GM21825 (cell line): Measurements from ENCODE around the gene DNM3.

ENCODE experiments used
- ATAC-seq: cut with Tn5 transposase; IDR thresholded peaks from one replicate; pipeline ENCODE4 v1.9.1; 2021; ENCODE audit warnings: mild to moderate bottlenecking, moderate library complexity; ENCODE audit not compliant: unreplicated experiment

The DNM3 gene

GRCh38 chr1:172089768-172090510 is 248.6 kb downstream of the DNM3 start:
- ATAC-seq = no peak

DNA sequence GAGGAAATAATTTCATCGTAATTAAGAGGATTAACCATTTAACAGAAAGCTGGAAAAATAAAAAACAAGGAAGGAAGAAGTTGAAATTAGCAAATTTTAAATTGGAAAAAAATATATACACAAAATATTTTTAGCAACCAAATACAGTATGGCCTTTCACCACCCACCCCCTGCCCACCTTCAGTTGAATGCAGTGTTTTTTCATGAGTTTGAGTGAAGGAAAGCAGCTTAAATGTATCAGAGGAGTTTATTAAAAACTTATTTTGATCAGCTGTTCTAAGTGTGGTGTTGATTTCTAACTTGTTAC is 249.2 kb downstream of the DNM3 start:
- no peak for ATAC-seq

- no peak for ATAC-seq
Observed at GRCh38 chr1:172095846-172096245, 254.5 kb downstream of the DNM3 start.

- ATAC-seq = no peak
Observed at GRCh38 chr1:172105230-172105629, 263.9 kb downstream of the DNM3 start.

DNA sequence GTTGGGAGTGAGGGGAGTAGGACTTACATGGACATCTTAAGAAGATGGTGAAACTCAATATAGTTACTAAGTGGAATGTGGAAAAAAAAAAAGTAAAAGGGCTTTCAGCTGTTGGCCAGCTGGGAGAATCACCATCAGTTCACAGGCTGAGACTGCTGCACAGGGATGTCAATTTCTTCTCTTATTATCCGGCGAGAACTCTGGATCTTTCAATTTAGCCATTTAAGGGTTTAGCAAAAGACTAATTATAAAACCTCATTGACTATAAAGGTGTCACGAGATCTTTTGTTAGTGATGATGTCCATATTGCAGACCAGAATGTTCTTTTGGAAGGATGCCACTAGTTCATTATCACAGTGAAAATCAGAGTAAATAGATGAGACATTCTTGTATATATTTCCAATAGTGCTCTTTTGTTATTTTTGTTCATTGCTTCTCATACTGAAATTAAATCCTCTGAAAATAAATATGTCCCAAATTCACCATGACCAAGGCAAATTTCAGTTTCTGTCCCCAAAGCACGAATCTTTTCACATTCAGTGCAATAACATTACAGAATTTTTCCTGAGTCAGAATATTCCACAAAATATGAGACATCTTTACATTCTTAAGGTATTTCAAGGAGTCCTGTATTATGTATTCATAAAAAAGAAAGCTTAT is 266.1 kb downstream of the DNM3 start:
- no peak for ATAC-seq

GRCh38 chr1:172108161-172108893 is 267.0 kb downstream of the DNM3 start:
- ATAC-seq = no peak

DNA sequence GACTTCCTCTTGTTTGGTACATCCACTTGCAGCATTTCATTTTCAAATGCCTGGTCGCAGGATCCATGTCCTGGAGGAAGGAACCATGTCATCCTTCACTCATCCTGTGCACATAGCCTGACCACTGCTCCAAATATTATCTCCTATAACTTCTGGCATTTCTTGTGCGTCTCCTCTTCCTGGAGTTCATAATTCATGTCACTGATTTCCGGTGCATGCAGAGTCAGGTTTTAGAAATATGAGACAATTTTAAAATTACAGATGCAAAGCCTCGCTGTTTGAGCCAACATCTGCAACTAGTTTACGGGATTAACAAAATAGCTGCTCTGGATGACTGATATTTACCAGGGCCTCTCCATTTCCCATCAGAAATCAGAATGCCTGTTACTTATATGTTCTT is 268.1 kb downstream of the DNM3 start:
- no peak for ATAC-seq

DNA sequence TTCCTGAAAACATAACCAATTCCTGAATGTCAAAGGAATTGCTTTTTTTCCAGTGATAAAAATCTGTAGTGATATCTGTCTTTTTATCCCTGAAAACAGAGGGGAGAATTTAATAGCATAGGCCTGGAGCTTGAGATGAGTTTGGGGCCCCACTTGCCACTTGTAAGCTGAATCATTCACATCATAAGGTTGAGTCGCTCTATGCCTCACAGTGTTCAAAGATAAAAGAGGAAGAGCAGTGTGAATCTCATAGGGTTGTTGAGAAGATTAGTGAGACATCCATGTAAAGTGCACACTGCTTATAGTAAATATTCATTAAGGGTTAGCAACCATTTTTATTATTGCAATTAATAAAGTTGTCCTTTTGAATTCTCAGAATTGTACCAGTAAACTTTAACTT is 271.3 kb downstream of the DNM3 start:
- ATAC-seq = no peak

DNA sequence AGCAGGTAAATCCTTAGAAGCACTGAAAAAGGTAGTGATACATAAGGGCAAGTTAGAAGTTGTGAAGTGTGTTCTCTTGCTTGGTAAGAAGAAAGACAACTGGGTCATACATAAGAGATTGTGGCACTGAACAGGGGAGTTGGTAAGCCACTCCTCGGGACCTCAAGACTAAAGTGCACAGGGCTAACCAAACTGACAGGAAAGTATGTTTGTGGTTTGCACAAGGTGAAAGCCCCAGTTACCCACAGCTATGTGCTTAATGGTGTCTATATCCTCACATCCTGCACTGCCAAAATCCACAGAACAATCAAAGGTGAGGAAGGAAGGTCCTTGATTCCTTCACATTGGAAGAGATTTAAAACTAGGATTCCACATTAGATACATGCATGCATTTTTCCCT is 276.5 kb downstream of the DNM3 start:
- ATAC-seq = peak; percentile 86

- ATAC-seq = no peak
Observed at GRCh38 chr1:172118618-172119017, 277.3 kb downstream of the DNM3 start.

- ATAC-seq = no peak
Observed at GRCh38 chr1:172119184-172119583, 277.9 kb downstream of the DNM3 start.

GRCh38 chr1:172120381-172120780 is 279.1 kb downstream of the DNM3 start:
- ATAC-seq = no peak

GRCh38 chr1:172121081-172121717 is 279.9 kb downstream of the DNM3 start:
- no peak for ATAC-seq

DNA sequence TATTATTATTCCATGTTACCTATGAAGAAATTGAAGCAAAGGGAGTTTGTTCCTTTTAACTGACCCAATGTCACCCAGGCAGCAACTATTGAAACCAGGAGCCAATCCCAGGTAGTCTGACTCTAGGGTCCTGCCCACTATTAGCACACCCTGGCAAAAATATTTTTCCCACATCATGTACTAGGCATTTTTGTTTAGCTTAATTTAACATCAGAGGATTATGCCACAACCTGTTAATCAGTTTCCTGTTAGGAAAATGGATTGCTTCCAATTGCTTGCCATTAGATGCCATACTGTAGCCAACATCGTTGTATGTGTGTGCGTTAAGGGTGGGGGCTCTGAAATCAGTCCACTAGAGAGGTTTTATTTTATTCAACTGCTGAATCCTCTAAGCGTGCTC is 281.1 kb downstream of the DNM3 start:
- no peak for ATAC-seq

GRCh38 chr1:172125250-172125649 is 284.0 kb downstream of the DNM3 start:
- no peak for ATAC-seq

DNA sequence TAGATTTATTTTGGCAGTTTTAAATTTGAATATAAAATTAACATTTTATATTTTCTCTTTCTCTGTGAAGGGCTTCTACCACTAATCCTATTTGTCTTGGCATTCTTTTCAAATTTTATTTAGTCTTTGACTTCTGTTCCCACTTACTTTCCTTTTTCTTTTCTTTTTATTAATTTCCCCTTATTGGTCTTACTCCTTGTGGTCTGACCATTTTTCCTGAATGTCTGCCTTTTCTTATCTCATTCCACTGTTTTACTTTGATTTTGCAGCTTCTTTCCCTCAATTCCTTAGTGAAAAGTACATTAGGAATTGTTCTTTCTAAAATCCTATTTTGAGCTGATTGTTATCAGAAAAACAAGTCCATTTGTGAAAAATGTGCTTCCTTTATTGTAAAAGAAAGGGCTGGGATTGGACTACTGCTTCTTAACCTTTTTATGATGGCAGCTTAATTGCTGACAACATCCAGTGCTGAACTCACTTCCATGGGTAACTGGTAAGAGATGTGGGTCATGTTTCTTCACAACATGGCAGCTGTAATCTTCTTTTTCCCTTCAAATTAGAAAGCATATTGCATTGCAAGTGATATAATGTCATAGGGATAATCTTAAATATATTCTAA is 284.6 kb downstream of the DNM3 start:
- ATAC-seq = no peak

DNA sequence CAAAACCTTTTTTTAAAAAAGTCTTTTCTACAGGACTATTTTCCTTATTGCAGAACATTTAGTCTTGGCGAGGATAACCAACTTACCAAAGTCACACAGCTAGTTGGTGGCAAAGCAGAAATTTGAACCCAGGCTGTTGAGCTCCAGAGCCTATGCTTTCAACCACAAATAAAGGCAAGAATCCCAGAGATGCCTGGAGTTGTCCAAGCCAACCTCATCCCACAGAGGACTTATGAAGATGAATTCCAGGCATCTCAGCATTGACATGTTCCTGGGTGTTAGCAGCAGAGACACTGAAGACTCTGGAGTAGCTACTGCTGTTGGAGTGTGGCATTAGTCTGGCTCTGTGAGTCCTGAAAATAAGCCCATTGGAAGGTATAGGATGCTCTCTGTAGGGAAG is 291.5 kb downstream of the DNM3 start:
- ATAC-seq = no peak

- ATAC-seq = no peak
Observed at GRCh38 chr1:172134087-172134731, 292.9 kb downstream of the DNM3 start.

- no peak for ATAC-seq
Observed at GRCh38 chr1:172135076-172135672, 293.9 kb downstream of the DNM3 start.

- no peak for ATAC-seq
Observed at GRCh38 chr1:172135978-172136610, 294.8 kb downstream of the DNM3 start.
